Transverse colon (tissue), 4 donors: ENCODE results near the gene SERTM2. TPM values are rescaled to one million over a fixed set of nuclear protein-coding genes. Genes with fewer than 3 reads are reported as not detected.
"Not testable (repeated sequence)": the region's sequence is repeated elsewhere in the genome, so short reads cannot be mapped to it uniquely, and the experiment has no call there.

Experiments used
- DNase-seq: peaks from one replicate; pipeline ENCODE4 v3.0.0-alpha.2; 2019
- H3K27ac ChIP-seq, 4 donors: fragments of 200-600 bp; sonication (generic); 2 replicates each; pipeline ENCODE4 v1.5.1; 2016 to 2018; ENCODE audit warnings: inconsistent platforms in 4 of 4
- H3K27me3 ChIP-seq: fragments of 200-600 bp; sonication (generic); 2 replicates; pipeline ENCODE4 v1.5.1; 2017; ENCODE audit warnings: inconsistent platforms
- H3K36me3 ChIP-seq, 4 donors: fragments of 200-600 bp; sonication (generic); 2 replicates each; pipeline ENCODE4 v1.5.1; 2017 to 2019; ENCODE audit warnings: inconsistent platforms in 4 of 4
- H3K4me1 ChIP-seq, 4 donors: fragments of 200-600 bp; sonication (generic); 2 replicates each; pipeline ENCODE4 v1.5.1; 2017 to 2020; ENCODE audit warnings: inconsistent platforms in 4 of 4
- H3K4me3 ChIP-seq, 4 donors: fragments of 200-600 bp; sonication (generic); 1 replicate in 1 of 4; 2 replicates in 3 of 4; pipeline versions ENCODE4 v1.5.1 to v1.6.1; 2017 to 2019; ENCODE audit warnings: inconsistent platforms in 4 of 4
- H3K9me3 ChIP-seq, 2 donors: fragments of 200-600 bp; sonication (generic); 2 replicates each; pipeline ENCODE4 v1.5.1; 2017 to 2019; ENCODE audit warnings: inconsistent platforms in 2 of 2
- CTCF ChIP-seq, 5 experiments: fragments of 200-600 bp in 3 of 5; fragments of 450-650 bp in 2 of 5; sonication (generic) in 3 of 5; IDR thresholded peaks; 1 replicate in 2 of 5; 2 replicates in 3 of 5; pipeline ENCODE4 v1.5.1; 2016 to 2017; ENCODE audit warnings: antibody characterized with exemption in 5 of 5, inconsistent platforms in 3 of 5, mild to moderate bottlenecking in 2 of 5, moderate library complexity in 1 of 5
- EP300 ChIP-seq: sonication (generic); formaldehyde crosslinking; IDR thresholded peaks from one replicate; pipeline ENCODE4 v1.6.1; 2017; ENCODE audit warnings: antibody characterized with exemption, low read depth
- POLR2A ChIP-seq: fragments of 450-650 bp; IDR thresholded peaks from one replicate; pipeline ENCODE4 v1.6.1; 2016; ENCODE audit warnings: antibody characterized with exemption, mild to moderate bottlenecking, moderate library complexity
- POLR2AphosphoS5 ChIP-seq, 3 donors: sonication (generic); formaldehyde crosslinking; IDR thresholded peaks; one replicate each; pipeline ENCODE4 v1.6.1; 2016; ENCODE audit warnings: antibody characterized with exemption in 3 of 3
- WGBS, 2 donors: methylation state at CpG; one replicate each; pipeline ENCODE4 v1.1.5; 2018; ENCODE audit warnings: low coverage in 1 of 2; 5-methylcytosine and 5-hydroxymethylcytosine counted together
- in situ Hi-C, 4 donors: fragments of 200-750 bp; cut with MboI; loops; one replicate each; pipeline versions ENCODE4 v1.15.0 to v1.15.1; 2017; ENCODE audit warnings: low sequenced_read_pairs in 3 of 4, low pct_ligation_motif_present in 1 of 4, low pct_unique_long_range_greater_than_20kb in 1 of 4
- intact Hi-C: fragments of 100-400 bp; cut with DNase I; formaldehyde crosslinking; loops from one replicate; pipeline ENCODE4 v1.15.1; 2023; ENCODE audit warnings: low total_unique reads
- total RNA-seq, 4 donors: library from RNA; depleted of rRNA; stranded (reverse); fragments of >200 nt; gene quantifications; one replicate each; pipeline ENCODE4 v1.1.0, GENCODE V29; 2016

Gene SERTM2
- total RNA-seq, 4 donors from 2014 or later, result 0.40 to 1.1 (median 0.59) TPM

DNA sequence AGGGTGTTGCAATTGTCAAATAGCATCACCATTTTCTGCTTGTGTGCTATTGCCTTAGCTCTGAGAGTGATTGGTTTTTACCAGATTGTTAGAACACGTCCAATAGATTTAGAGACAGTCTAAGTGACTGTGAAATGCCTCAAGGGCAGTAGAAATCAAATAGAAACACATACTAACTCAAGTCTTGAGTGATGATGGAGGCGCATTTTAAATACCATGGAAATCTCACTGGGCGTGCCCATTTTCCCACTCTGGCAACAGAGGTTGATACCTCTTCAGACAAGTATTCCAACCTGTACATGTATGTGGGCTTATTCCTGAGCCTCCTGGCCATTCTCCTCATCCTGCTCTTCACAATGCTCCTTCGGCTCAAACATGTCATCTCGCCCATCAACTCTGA, 7.2 kb downstream of the SERTM2 start:
- intact Hi-C loops, result no loop called here
- no peak for TF ChIP-seq CTCF (IDR thresholded peaks at IDR 0.05)
- TF ChIP-seq POLR2A, result no peak
- TF ChIP-seq POLR2AphosphoS5 (IDR thresholded peaks at IDR 0.05), result no peak
- no peak for TF ChIP-seq EP300

DNA sequence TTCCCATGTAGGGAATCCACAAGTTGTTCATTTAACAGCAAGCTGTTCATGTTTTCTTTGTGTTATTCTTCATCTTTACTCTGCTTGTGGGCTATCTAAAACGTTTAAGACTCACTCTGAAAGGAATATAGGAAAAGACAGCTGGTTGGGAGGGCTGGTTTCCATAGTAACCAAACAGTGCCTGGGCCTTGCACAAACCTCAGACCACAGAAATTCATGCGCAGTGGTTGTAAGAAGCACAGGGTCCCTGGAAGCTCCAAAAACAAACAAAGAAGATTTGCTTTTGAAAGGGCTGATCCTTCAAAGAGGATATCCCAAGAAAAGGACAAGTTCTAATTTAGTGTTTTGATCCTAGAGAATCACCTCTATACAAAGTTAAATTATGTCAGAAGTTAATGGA, 7.8 kb downstream of the SERTM2 start:
- in situ Hi-C loops, result no loop called here

More for the DNA sequence above, 7.2 kb downstream of the SERTM2 start:
- in situ Hi-C loops, result no loop called here
- Histone ChIP-seq H3K27ac (no peak overlapping the region), H3K27me3 (no peaks in the 10 kb centered on the region), H3K36me3 (no peaks in the 10 kb centered on the region), H3K4me3 (no peak overlapping the region), H3K4me1 (no peaks in the 10 kb centered on the region), H3K9me3 (no peaks in the 10 kb centered on the region)
- WGBS, 2 donors, result 77% methylated on average over 5 of the region's 5 CpGs; no CpG with 5 or more reads in 1 of the 2 donors
- no peak for DNase-seq

GRCh38 chrX:111520506-111520905, 9.1 kb downstream of the SERTM2 start:
- Histone ChIP-seq H3K27me3 (no peaks in the 10 kb centered on the region), H3K4me1 (no peaks in the 10 kb centered on the region), H3K36me3 (no peaks in the 10 kb centered on the region), H3K27ac (no peak overlapping the region), H3K9me3 (no peaks in the 10 kb centered on the region), H3K4me3 (no peak overlapping the region)
- no peak for TF ChIP-seq EP300
- no peak for TF ChIP-seq POLR2AphosphoS5 (IDR thresholded peaks at IDR 0.05)
- DNase-seq, result no peak
- intact Hi-C loops, result no loop called here
- in situ Hi-C loops, result no loop called here

More for the DNA sequence above, 7.8 kb downstream of the SERTM2 start:
- H3K27me3 ChIP-seq, result no peaks in the 10 kb centered on the region
- H3K4me1 ChIP-seq, result no peaks in the 10 kb centered on the region
- no peaks in the 10 kb centered on the region for H3K36me3 ChIP-seq
- WGBS, 2 donors, result 14% methylated on average over 2 of the region's 2 CpGs; no CpG with 5 or more reads in 1 of the 2 donors
- no peak overlapping the region for H3K4me3 ChIP-seq
- DNase-seq, result peak; percentile 9
- H3K9me3 ChIP-seq, result no peaks in the 10 kb centered on the region
- no peak overlapping the region for H3K27ac ChIP-seq
- intact Hi-C loops, result no loop called here
- TF ChIP-seq POLR2AphosphoS5 (IDR thresholded peaks at IDR 0.05) (no peak), EP300 (no peak), CTCF (IDR thresholded peaks at IDR 0.05) (no peak), POLR2A (no peak)

DNA sequence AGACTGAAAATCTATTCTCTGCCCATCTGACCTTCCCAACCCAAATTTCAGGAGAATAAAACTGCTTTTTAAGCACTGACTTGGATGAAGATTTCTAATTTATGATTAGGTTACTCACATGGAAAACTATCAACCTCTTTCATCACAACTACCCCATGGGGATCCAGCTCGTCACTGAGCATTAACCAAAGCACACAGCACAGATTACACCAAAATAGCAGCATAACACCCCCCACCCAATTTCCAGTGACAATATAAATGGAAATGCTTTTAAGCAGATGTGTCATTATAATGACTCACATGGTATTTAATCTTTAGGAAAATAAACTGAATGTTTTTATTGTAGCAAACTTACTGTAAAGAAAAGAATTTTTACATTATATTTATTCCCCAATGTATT, 9.7 kb downstream of the SERTM2 start:
- H3K27me3 ChIP-seq, result no peaks in the 10 kb centered on the region
- no peaks in the 10 kb centered on the region for H3K9me3 ChIP-seq
- H3K36me3 ChIP-seq, result no peaks in the 10 kb centered on the region
- WGBS, 2 donors, result 55% methylated on average over 1 of the region's 1 CpG; no CpG with 5 or more reads in 1 of the 2 donors
- intact Hi-C loops (no loop called here), in situ Hi-C loops (no loop called here)
- no peaks in the 10 kb centered on the region for H3K4me1 ChIP-seq
- H3K4me3 ChIP-seq, result no peak overlapping the region
- TF ChIP-seq POLR2A, result no peak
- TF ChIP-seq CTCF (IDR thresholded peaks at IDR 0.05), result no peak
- TF ChIP-seq EP300, result no peak
- no peak for TF ChIP-seq POLR2AphosphoS5 (IDR thresholded peaks at IDR 0.05)
- no peak overlapping the region for H3K27ac ChIP-seq
- no peak for DNase-seq

- Histone ChIP-seq H3K4me3 (no peak overlapping the region), H3K36me3 (no peaks in the 10 kb centered on the region), H3K4me1 (no peaks in the 10 kb centered on the region), H3K27me3 (no peaks in the 10 kb centered on the region), H3K9me3 (no peaks in the 10 kb centered on the region), H3K27ac (no peak overlapping the region)
- no peak for DNase-seq
- in situ Hi-C loops (no loop called here), intact Hi-C loops (no loop called here)
- no peak for TF ChIP-seq POLR2A
- TF ChIP-seq CTCF (IDR thresholded peaks at IDR 0.05), result no peak
- whole genome bisulfite sequencing, 2 donors, result 61 to 80% methylated on average over 1 to 3 of the region's 3 CpGs
Observed at GRCh38 chrX:111543212-111543741, 31.8 kb downstream of the SERTM2 start.

GRCh38 chrX:111549235-111549634, 37.8 kb downstream of the SERTM2 start:
- H3K9me3 ChIP-seq, H3K27ac ChIP-seq, H3K4me3 ChIP-seq, H3K36me3 ChIP-seq, DNase-seq, H3K4me1 ChIP-seq, intact Hi-C loops, H3K27me3 ChIP-seq, in situ Hi-C loops: not testable (repeated sequence)
- 51 to 60% methylated on average over 1 to 6 of the region's 6 CpGs for WGBS, 2 donors
